Esophagus squamous epithelium (tissue), 4 donors: ENCODE data around the gene BCAT1.

ENCODE experiments used
- POLR2A ChIP-seq, 4 donors: fragments of 450-650 bp; IDR thresholded peaks; one replicate each; pipeline ENCODE4 v1.6.1; 2017; ENCODE audit warnings: antibody characterized with exemption in 4 of 4, mild to moderate bottlenecking in 4 of 4, moderate library complexity in 3 of 4
- TF ChIP-seq, protein P1 (sequence below), 6 experiments: fragments of 450-650 bp in 4 of 6; fragments of 200-600 bp in 2 of 6; sonication (generic) in 2 of 6; IDR thresholded peaks; one replicate each; pipeline ENCODE4 v1.5.1; 2016 to 2019; ENCODE audit warnings: antibody characterized with exemption in 6 of 6, mild to moderate bottlenecking in 4 of 6, moderate library complexity in 4 of 6

DNA sequence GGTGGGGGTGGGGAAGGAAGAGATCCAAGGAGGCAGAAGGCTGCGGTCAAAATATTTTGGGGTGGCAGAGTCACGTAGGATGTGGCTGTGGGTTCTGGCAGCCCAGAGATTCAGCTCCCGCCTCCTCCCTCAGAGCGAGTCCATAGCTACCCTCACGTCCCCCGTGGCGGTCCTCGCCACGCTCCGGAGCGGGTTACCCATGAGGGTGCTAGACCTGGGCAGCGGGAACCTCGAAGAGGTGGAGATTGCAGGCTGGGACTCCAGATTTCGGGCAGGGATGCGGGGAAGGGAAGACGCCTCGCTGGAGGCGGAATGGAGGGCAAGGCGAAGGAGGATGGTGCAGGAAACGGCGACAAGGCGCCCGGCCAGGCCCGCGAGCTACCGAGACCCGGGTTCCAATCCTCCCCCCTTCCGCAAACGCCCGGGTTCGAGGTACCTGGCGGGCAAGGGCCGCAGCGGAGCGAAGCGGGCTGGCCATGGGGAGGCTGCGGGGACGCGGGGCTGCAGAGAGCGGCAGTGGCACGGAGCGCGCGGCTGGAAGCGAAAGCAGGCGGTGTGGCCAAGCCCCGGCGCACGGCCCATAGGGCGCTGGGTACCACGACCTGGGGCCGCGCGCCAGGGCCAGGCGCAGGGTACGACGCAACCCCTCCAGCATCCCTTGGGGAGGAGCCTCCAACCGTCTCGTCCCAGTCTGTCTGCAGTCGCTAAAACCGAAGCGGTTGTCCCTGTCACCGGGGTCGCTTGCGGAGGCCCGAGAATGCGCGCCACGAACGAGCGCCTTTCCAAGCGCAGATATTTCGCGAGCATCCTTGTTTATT, 46.2 kb downstream of the BCAT1 start:
- TF ChIP-seq, protein P1, sequence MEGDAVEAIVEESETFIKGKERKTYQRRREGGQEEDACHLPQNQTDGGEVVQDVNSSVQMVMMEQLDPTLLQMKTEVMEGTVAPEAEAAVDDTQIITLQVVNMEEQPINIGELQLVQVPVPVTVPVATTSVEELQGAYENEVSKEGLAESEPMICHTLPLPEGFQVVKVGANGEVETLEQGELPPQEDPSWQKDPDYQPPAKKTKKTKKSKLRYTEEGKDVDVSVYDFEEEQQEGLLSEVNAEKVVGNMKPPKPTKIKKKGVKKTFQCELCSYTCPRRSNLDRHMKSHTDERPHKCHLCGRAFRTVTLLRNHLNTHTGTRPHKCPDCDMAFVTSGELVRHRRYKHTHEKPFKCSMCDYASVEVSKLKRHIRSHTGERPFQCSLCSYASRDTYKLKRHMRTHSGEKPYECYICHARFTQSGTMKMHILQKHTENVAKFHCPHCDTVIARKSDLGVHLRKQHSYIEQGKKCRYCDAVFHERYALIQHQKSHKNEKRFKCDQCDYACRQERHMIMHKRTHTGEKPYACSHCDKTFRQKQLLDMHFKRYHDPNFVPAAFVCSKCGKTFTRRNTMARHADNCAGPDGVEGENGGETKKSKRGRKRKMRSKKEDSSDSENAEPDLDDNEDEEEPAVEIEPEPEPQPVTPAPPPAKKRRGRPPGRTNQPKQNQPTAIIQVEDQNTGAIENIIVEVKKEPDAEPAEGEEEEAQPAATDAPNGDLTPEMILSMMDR (IDR thresholded peaks at IDR 0.05) = no peak
- no peak for TF ChIP-seq POLR2A (IDR thresholded peaks at IDR 0.05)
